ENCODE measurements around the gene ETV6.

Gene ETV6

DNA sequence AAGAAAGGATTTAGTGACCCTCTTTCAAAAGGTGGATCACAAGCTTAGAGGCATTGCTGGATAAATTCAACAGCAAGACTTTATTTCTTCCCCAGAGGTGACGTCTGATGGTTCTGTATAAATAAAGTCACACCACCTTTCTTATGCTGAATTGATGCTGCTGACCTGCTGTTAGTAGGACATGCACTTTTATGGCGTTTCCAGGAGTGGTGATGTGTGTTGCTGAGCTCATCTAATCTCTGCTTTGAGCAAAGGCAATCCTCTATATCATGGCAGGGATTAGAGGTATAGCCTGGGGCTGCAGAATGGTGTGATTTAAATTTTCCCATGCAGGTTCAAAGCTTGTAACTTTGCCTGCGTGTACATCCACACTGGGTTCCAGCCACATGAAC lies 94.9 kb downstream of the ETV6 start:
- H3K27ac ChIP-seq: no peak overlapping the region
- peaks cover 62 to 63% of the 10 kb centered on the region in 2 experiments for H3K4me1 ChIP-seq (ENCODE audit: control insufficient read depth in 1 of 2, insufficient read depth in 1 of 2, low read depth in 1 of 2, low read length in 1 of 2)
- no peaks in the 10 kb centered on the region for H3K27me3 ChIP-seq
- TF ChIP-seq CTCF (IDR thresholded peaks at IDR 0.05): no peak
- H3K36me3 ChIP-seq: no peaks in the 10 kb centered on the region
- H3K4me3 ChIP-seq (ENCODE audit: low read depth in 1 of 2, low read length in 1 of 2): no peak overlapping the region
- H3K9me3 ChIP-seq: no peaks in the 10 kb centered on the region

GRCh38 chr12:11745113-11745512 lies 95.6 kb downstream of the ETV6 start:
- H3K4me1 ChIP-seq (ENCODE audit: control insufficient read depth in 1 of 2, insufficient read depth in 1 of 2, low read depth in 1 of 2, low read length in 1 of 2): peaks cover 69 to 70% of the 10 kb centered on the region in 2 experiments
- H3K27me3 ChIP-seq: no peaks in the 10 kb centered on the region
- H3K9me3 ChIP-seq: no peaks in the 10 kb centered on the region
- peak overlapping the region; percentile 51 for H3K27ac ChIP-seq
- no peak overlapping the region for H3K4me3 ChIP-seq (ENCODE audit: low read depth in 1 of 2, low read length in 1 of 2)
- H3K36me3 ChIP-seq: no peaks in the 10 kb centered on the region
- no peak for TF ChIP-seq CTCF (IDR thresholded peaks at IDR 0.05)

- H3K4me3 ChIP-seq (ENCODE audit: low read depth in 1 of 2, low read length in 1 of 2): no peak overlapping the region
- H3K4me1 ChIP-seq (ENCODE audit: control insufficient read depth in 1 of 2, insufficient read depth in 1 of 2, low read depth in 1 of 2, low read length in 1 of 2): peaks cover 73 to 74% of the 10 kb centered on the region in 2 experiments
- no peaks in the 10 kb centered on the region for H3K36me3 ChIP-seq
- no peak for TF ChIP-seq CTCF (IDR thresholded peaks at IDR 0.05)
- H3K27me3 ChIP-seq: no peaks in the 10 kb centered on the region
- H3K27ac ChIP-seq: peak overlapping the region; percentile 51
- no peaks in the 10 kb centered on the region for H3K9me3 ChIP-seq
These were observed 96.7 kb downstream of the ETV6 start for GRCh38 chr12:11746024-11746771.

DNA sequence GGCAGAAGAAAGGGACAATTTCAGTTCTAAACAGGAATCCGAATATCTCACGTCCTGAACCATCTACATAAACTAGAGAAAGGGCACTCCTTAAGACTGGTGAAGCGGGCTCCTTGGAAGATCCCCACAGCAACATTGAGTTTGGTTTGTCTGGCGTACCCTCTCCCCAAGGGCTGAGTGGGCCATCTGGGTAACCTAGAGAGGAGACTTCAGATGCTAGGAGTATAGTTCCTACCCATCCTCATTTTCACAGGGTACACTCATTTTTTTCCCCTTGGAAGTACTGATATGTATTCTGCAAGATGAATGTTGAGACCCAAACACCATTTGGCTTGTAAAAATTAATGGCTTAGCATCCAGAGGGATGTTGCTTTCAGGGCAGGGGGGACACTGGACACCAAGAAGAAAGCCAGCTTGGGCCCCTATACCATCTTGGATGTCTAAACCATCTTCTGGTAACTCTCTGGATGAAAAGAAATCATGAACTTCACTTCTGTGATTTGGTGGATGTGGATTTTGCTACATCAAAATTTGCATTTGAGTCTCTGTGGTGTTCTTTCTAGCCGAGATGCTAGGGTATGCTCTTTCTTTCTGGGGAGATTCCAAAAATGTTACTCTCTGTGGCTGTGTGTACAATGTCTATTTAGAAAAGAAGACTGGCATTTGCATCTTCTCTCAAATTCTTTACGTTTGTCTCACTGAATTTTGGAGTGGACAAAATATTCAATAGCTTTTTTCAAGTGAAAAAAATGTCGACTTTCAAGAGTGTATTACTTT lies 97.7 kb downstream of the ETV6 start:
- Histone ChIP-seq H3K27ac (peak overlapping the region; percentile 21), H3K4me1 (ENCODE audit: control insufficient read depth in 1 of 2, insufficient read depth in 1 of 2, low read depth in 1 of 2, low read length in 1 of 2) (peaks cover 67 to 68% of the 10 kb centered on the region in 2 experiments), H3K9me3 (no peaks in the 10 kb centered on the region), H3K36me3 (no peaks in the 10 kb centered on the region), H3K4me3 (ENCODE audit: low read depth in 1 of 2, low read length in 1 of 2) (no peak overlapping the region), H3K27me3 (no peaks in the 10 kb centered on the region)
- TF ChIP-seq CTCF (IDR thresholded peaks at IDR 0.05): no peak

DNA sequence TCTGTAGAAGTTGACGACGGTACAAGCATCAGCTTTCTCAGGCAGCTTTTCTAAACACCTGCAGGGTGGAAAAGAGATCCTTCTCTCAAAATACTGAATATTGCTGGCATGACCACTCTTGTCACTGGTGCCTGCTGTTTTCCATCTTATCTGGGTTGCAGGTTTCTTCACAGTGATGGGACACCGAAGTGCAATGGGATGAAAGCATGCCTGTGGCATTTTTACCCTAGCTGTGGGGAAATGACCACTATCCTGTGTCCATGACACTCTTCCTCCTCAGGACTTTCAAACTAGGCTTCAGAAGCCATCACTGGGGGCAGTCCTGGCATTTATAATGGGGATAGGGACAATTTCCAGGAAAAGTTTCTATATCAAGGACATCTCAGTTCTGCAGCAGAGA lies 98.5 kb downstream of the ETV6 start:
- Histone ChIP-seq H3K4me3 (ENCODE audit: low read depth in 1 of 2, low read length in 1 of 2) (no peak overlapping the region), H3K27ac (peak overlapping the region; percentile 6), H3K4me1 (ENCODE audit: control insufficient read depth in 1 of 2, insufficient read depth in 1 of 2, low read depth in 1 of 2, low read length in 1 of 2) (peaks cover 72 to 73% of the 10 kb centered on the region in 2 experiments), H3K36me3 (no peaks in the 10 kb centered on the region), H3K27me3 (no peaks in the 10 kb centered on the region), H3K9me3 (no peaks in the 10 kb centered on the region)
- TF ChIP-seq CTCF (IDR thresholded peaks at IDR 0.05): no peak
